Gastrocnemius medialis (tissue), 4 donors: ENCODE measurements around the gene LAMA1. TPM values are rescaled to one million over a fixed set of nuclear protein-coding genes. Genes with fewer than 3 reads are reported as not detected.

Experiments
- ATAC-seq, 2 donors: fragments of 150-250 bp; one replicate each; pipeline ENCODE4 v1.9.1; 2016
- DNase-seq, 2 donors: peaks; one replicate each; pipeline ENCODE4 v3.0.0-alpha.2; 2019
- H3K27ac ChIP-seq, 4 donors: fragments of 200-600 bp; sonication (generic); 1 replicate in 1 of 4; 2 replicates in 3 of 4; pipeline ENCODE4 v1.5.1; 2016 to 2018; ENCODE audit warnings: mild to moderate bottlenecking in 2 of 4, moderate library complexity in 1 of 4
- H3K27me3 ChIP-seq, 3 donors: fragments of 200-600 bp; sonication (generic) in 2 of 3; 1 replicate in 1 of 3; 2 replicates in 2 of 3; pipeline versions ENCODE4 v1.5.1 to v1.6.0; 2016 to 2019; ENCODE audit warnings: mild to moderate bottlenecking in 1 of 3, moderate library complexity in 1 of 3
- H3K36me3 ChIP-seq, 2 donors: fragments of 200-600 bp; sonication (generic) in 1 of 2; one replicate each; pipeline ENCODE4 v1.5.1; 2017 to 2018
- H3K4me1 ChIP-seq, 2 donors: fragments of 200-600 bp; sonication (generic) in 1 of 2; one replicate each; pipeline ENCODE4 v1.5.1; 2016 to 2017; ENCODE audit warnings: mild to moderate bottlenecking in 2 of 2
- H3K4me3 ChIP-seq, 4 donors: fragments of 200-600 bp; sonication (generic) in 3 of 4; 1 replicate in 1 of 4; 2 replicates in 3 of 4; pipeline ENCODE4 v1.5.1; 2016 to 2019; ENCODE audit warnings: mild to moderate bottlenecking in 2 of 4
- H3K9me3 ChIP-seq, 3 donors: fragments of 200-600 bp; sonication (generic) in 2 of 3; 1 replicate in 1 of 3; 2 replicates in 2 of 3; pipeline ENCODE4 v1.5.1; 2016 to 2019
- CTCF ChIP-seq, 5 experiments: fragments of 450-650 bp in 3 of 5; fragments of 200-600 bp in 2 of 5; sonication (generic) in 2 of 5; IDR thresholded peaks in 4 of 5; conservative IDR thresholded peaks in 1 of 5; 1 replicate in 4 of 5; 2 replicates in 1 of 5; pipeline ENCODE4 v1.5.1; 2016 to 2019; ENCODE audit warnings: antibody characterized with exemption in 5 of 5, mild to moderate bottlenecking in 3 of 5, moderate library complexity in 3 of 5
- POLR2A ChIP-seq, 2 donors: fragments of 450-650 bp; IDR thresholded peaks; one replicate each; pipeline ENCODE4 v1.6.1; 2017; ENCODE audit warnings: antibody characterized with exemption in 2 of 2, mild to moderate bottlenecking in 2 of 2, moderate library complexity in 2 of 2
- in situ Hi-C, 4 donors: fragments of 200-750 bp; cut with MboI; loops; one replicate each; pipeline versions ENCODE4 v1.15.0 to v1.8.0; 2017; ENCODE audit warnings: low sequenced_read_pairs in 4 of 4
- intact Hi-C: fragments of 100-400 bp; cut with DNase I; formaldehyde crosslinking; loops from one replicate; pipeline ENCODE4 v1.15.1; 2023; ENCODE audit warnings: low total_unique reads
- total RNA-seq, 4 donors: library from RNA; depleted of rRNA; stranded (reverse); fragments of >200 nt; gene quantifications; one replicate each; pipeline versions ENCODE4 v1.1.0 to v1.2.3, GENCODE V29; 2016

Gene LAMA1, protein sequence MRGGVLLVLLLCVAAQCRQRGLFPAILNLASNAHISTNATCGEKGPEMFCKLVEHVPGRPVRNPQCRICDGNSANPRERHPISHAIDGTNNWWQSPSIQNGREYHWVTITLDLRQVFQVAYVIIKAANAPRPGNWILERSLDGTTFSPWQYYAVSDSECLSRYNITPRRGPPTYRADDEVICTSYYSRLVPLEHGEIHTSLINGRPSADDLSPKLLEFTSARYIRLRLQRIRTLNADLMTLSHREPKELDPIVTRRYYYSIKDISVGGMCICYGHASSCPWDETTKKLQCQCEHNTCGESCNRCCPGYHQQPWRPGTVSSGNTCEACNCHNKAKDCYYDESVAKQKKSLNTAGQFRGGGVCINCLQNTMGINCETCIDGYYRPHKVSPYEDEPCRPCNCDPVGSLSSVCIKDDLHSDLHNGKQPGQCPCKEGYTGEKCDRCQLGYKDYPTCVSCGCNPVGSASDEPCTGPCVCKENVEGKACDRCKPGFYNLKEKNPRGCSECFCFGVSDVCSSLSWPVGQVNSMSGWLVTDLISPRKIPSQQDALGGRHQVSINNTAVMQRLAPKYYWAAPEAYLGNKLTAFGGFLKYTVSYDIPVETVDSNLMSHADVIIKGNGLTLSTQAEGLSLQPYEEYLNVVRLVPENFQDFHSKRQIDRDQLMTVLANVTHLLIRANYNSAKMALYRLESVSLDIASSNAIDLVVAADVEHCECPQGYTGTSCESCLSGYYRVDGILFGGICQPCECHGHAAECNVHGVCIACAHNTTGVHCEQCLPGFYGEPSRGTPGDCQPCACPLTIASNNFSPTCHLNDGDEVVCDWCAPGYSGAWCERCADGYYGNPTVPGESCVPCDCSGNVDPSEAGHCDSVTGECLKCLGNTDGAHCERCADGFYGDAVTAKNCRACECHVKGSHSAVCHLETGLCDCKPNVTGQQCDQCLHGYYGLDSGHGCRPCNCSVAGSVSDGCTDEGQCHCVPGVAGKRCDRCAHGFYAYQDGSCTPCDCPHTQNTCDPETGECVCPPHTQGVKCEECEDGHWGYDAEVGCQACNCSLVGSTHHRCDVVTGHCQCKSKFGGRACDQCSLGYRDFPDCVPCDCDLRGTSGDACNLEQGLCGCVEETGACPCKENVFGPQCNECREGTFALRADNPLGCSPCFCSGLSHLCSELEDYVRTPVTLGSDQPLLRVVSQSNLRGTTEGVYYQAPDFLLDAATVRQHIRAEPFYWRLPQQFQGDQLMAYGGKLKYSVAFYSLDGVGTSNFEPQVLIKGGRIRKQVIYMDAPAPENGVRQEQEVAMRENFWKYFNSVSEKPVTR (N-terminal part only)
- total RNA-seq, result under 1 TPM; 0.05 to 0.44 (median 0.09) TPM

- Histone ChIP-seq H3K27ac (no peak within 1 kb of the TSS), H3K4me1 (peaks cover 10 to 15% of the 10 kb centered on the region in 2 donors), H3K36me3 (no peaks in the 10 kb centered on the region), H3K9me3 (no peaks in the 10 kb centered on the region), H3K4me3 (peak within 1 kb of the TSS; percentile 43 to 65 (median 52)), H3K27me3 (peaks cover 31 to 62% (median 47%) of the 10 kb centered on the region in 3 donors)
- ATAC-seq, result no peak
- TF ChIP-seq CTCF (IDR thresholded peaks at IDR 0.05 in 4 of 5, conservative IDR thresholded peaks at IDR 0.05 in 1 of 5) (no peak), POLR2A (IDR thresholded peaks at IDR 0.05) (no peak)
- no peak for DNase-seq
- intact Hi-C loops, result no loop called here
- in situ Hi-C loops, result no loop called here
Observed at GRCh38 chr18:7117390-7118355, at the start of gene LAMA1. Gene LAMA1, minus strand, starts transcription at chr18:7117797. Its CDS starts 77 bp downstream, at chr18:7117720.

GRCh38 chr18:7165846-7166393, 48.3 kb upstream of the LAMA1 start:
- ATAC-seq (no peak), DNase-seq (no peak)
- no peaks in the 10 kb centered on the region for H3K36me3 ChIP-seq
- no peaks in the 10 kb centered on the region for H3K27me3 ChIP-seq
- no peaks in the 10 kb centered on the region for H3K9me3 ChIP-seq
- H3K4me1 ChIP-seq, result no peaks in the 10 kb centered on the region
- no peak overlapping the region for H3K4me3 ChIP-seq
- no peak overlapping the region for H3K27ac ChIP-seq
- intact Hi-C loops (no loop called here), in situ Hi-C loops (no loop called here)
- TF ChIP-seq POLR2A (IDR thresholded peaks at IDR 0.05), result no peak
- TF ChIP-seq CTCF (IDR thresholded peaks at IDR 0.05 in 4 of 5, conservative IDR thresholded peaks at IDR 0.05 in 1 of 5), result no peak

DNA sequence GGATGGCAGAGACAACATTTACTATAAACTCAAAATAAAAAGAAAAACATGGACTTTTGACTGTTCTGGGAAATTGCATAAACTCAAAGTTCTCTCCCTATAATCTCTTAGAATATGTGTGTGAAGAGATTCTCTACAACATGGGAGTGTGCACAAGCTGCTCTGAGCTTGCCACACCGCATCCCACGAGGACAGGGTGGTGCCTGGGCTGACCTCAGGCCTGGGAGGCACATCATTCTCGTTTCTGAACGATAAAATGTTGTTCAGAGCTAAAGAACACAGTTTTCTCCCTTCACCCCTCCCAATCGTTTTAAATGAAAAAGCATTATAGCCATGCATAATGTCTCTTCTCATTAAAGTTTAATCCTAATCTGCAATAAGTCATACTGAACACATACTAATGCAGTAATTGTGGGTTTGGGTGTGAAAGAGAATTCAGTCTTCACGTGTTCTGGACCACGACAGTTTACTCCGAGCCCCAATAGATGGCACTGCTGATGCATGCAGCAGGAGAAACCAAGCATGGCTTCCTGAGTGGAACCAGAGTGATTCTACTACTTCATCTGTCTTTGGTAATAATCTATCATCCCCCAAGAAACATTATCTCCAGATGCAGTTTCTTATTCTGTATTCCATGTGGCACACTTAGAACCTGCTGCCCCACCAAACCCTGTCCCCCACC, 46.9 kb upstream of the LAMA1 start:
- no peak for DNase-seq
- peak in 1 of 5 experiments; percentile 13 for TF ChIP-seq CTCF (IDR thresholded peaks at IDR 0.05 in 4 of 5, conservative IDR thresholded peaks at IDR 0.05 in 1 of 5)
- no peak for TF ChIP-seq POLR2A (IDR thresholded peaks at IDR 0.05)
- H3K27me3 ChIP-seq, result no peaks in the 10 kb centered on the region
- no peaks in the 10 kb centered on the region for H3K4me1 ChIP-seq
- no peaks in the 10 kb centered on the region for H3K9me3 ChIP-seq
- in situ Hi-C loops (no loop called here), intact Hi-C loops (no loop called here)
- ATAC-seq, result no peak
- H3K4me3 ChIP-seq, result no peak overlapping the region
- H3K36me3 ChIP-seq, result no peaks in the 10 kb centered on the region
- no peak overlapping the region for H3K27ac ChIP-seq
